HT-29 (cell line): ENCODE data around the gene WNT2. TPM values are rescaled to one million over a fixed set of nuclear protein-coding genes. Genes with fewer than 3 reads are reported as not detected.
"Not testable (repeated sequence)": the region's sequence is repeated elsewhere in the genome, so short reads cannot be mapped to it uniquely, and the experiment has no call there.

Experiments used
- DNase-seq: peaks from one replicate; pipeline ENCODE4 v3.0.0-alpha.2; 2015; ENCODE audit warnings: low spot score
- total RNA-seq: library from RNA; depleted of rRNA; stranded (reverse); fragments of >200 nt; shearing (Covaris generic); gene quantifications from 2 replicates; pipeline ENCODE4 v1.2.3, GENCODE V29; 2014

WNT2 gene
- total RNA-seq, 1 experiment from 2014 or later, result not detected

DNA sequence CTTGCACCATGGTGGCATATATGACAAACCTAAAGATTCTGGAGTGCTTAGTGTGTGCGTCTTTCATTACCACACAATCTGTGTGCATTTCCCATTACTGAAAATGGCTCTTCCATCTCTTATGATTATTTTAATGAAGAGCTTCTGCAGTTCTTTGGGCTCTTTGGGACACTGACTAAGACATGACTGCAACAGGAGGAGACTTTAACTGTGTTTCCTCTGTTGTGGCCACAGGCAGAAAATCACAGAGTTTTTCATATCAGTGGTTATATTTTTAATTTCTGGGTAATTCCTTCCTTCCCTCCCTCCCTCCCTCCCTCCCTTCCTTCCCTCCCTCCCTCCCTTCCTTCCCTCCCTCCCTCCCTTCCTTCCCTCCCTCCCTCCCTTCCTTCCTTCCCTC is 58.1 kb downstream of the WNT2 start:
- no peak for DNase-seq

DNA sequence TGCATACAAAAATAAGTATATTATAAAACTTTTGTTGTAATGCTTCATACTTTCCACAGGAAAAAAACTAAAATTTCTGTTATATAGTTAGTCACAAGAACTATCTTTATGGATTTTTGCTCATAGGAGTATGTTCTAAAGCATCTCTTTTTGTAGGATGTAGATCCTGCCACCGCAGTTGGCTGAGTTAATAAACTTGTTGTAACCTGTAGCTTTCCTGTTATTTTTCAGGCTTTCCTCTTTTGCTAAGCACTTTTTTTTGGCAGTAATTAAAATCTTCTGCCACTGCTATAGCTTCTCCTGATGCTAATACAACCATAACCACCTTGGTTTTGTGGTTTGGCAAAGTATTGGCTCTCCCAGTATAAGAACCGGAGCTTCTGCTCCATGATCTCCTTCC is 60.3 kb downstream of the WNT2 start:
- DNase-seq, result no peak

DNA sequence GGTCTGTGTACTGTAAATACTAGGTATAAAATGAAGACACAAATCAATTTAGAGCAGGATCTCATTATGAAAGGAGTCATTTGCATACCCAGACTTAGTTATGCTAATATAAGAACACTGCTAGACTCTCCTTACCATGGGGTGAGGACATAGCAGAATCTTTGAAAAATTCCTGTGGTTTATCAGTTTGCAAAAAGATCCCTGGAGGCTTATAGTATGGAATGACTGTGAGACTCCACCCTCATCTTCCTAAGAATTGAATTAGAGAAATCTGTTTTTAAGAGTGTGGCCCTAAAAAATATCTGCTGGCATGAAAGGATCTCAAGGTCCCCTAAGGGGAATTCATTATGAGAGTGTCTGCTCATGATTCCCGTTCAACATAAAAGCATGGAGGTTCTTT is 63.2 kb downstream of the WNT2 start:
- DNase-seq, result no peak

- DNase-seq, result no peak
Observed at GRCh38 chr7:117251687-117252086, 71.2 kb downstream of the WNT2 start.

DNA sequence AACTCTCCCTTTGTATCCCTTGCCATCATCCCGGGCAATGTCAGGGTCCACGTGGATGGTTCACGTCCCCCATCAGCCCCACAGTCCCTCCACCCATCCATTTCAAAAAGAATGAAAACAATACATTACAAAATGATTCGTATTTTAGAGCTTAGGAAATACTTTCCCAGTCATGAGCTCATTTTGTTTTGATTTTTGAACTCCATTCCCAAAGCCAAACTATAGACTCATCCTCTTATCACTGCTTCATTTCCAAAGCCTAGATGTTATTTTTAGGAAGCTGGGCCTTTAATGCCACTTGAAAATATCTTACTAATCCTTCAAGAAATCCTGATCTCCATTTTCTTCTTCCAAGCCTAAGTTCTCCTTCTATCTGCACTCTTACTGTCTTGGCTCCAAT is 72.1 kb downstream of the WNT2 start:
- DNase-seq, result no peak

DNA sequence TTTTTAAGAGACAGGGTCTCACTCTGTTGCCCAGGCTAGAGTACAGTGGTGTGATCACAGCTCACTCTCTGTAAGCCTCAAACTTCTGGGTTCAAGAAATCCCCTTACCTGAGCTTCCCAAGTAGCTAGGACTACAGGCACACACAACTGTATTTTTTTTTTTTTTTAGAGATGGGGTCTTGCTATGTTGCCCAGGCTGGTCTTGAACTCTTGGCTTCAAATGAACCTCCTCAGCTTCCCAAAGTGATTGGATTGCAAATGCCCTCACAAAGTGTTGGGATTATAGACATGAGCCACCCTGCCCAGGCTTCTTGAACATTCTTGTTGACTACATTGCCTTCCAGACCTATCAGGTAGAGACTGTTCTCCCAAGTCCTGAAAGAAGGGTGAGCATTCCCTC is 72.6 kb downstream of the WNT2 start:
- DNase-seq, result no peak

- DNase-seq, result no peak
Observed at GRCh38 chr7:117249696-117250095, 73.2 kb downstream of the WNT2 start.

DNA sequence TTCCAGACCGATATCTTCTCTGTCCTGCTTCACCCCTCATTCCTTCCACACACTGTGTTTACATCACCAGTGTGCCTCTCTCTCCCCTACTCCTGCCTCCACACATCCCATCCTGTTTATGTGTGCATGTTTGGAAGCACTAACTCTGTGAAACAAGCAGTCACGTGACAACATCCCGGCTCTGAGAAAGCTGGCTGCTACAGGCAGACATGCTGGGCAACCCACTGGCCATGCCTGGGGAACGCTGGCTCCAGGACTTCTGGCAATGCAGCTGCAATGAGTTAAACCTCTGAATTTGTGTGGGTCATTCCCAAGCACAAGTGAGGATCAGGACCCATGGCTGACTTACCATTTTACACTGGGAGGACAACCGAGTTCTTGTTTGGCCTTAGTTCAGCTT is 74.0 kb downstream of the WNT2 start:
- no peak for DNase-seq

GRCh38 chr7:117247809-117248208 is 75.0 kb downstream of the WNT2 start:
- DNase-seq, result no peak

GRCh38 chr7:117245703-117246102 is 77.2 kb downstream of the WNT2 start:
- not testable (repeated sequence) for DNase-seq

DNA sequence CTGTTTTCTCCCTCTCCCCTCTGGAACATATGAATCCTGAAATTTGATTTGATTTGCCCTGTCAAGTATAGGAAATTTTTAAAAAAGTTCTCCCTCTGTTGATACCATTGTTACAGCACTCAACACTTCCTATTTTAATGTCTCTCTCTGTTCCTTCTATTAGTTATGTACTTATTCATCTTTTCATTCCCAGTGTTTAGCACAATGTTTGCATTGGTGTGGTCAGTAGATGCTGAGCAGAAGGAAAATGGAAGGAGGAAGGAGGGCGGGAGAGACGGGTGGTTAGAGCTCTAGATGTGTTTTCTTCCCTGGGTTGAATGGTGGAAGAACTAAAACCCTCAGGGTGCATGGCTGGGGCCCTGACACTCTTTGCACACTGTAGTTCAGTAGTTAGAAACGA is 79.5 kb downstream of the WNT2 start:
- no peak for DNase-seq

DNA sequence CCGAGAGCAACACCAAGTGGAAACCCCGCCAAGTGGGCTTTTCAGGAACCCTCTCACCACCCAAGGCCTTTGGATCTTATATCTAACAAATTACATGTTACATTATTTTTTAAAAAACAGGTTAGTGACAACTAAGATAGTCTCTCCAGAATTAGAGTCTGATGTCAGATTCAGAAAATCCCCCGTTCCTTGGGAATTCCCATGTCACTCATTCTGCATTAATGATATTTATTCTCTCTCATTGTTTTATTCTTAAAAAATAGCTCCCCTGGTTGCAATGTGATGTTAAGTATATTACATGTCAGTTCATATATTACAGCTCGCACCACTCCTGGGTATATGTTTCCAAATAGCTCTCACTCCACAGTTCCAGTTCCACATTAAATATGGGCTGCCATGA is 81.8 kb downstream of the WNT2 start:
- no peak for DNase-seq

DNA sequence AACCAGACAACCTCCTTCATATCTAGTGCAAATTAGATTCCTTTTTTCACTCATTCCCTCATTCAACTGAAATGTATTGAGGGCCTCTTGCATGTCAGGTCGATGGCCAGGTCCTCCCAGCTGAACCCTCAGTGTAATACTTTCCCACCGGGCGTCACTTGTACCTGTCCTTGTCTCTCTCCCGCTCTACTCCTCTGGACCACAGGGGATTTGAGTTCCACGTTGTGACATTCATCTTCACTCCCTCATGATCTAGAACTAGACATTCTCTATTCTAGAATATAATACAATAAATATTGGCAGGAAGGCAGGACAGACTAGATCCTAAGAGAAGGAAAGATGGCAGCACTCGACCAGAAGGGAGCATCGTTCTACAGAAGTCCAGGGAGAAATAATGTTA is 83.9 kb downstream of the WNT2 start:
- DNase-seq, result no peak

DNA sequence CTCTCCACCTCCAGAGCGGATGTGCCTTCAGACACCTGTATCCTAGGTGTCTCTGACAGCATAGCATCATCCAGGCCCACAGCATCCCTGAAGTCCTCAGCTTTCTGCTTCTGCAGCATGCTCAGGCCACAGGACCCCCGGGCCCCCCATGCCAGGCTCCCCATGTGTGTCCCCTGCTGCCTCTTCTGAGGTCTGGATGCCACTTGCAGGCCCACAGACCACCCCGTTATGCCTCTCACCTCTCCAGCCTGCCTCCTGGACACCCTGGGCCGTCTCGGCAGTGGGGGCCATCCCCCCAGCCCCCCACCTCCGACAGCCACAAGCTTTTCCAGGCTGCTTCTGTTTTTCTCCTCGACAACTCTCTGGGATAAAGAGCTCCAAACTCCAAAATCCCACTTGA is 84.4 kb downstream of the WNT2 start:
- no peak for DNase-seq

DNA sequence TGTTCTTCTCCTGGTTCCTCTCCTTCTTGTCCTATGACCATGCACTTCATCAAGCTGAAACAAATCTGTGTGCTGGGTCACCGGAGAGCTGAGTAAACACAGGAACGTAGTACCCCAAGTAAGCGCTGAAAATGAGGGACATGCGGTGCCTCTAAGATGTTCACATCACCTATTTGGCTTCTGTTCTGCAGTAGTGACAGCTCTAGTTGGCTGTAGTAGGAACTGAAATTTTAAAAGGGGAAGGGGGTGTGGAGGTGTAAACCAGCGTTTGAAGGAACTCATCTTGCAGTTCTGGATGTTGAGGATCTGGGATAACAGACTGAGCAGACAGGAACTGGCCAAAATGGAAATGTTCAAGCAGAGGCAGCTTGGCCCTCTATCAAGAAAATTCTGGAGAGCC is 85.2 kb downstream of the WNT2 start:
- no peak for DNase-seq

- DNase-seq, result no peak
Observed at GRCh38 chr7:117231047-117231359, 91.9 kb downstream of the WNT2 start.

DNA sequence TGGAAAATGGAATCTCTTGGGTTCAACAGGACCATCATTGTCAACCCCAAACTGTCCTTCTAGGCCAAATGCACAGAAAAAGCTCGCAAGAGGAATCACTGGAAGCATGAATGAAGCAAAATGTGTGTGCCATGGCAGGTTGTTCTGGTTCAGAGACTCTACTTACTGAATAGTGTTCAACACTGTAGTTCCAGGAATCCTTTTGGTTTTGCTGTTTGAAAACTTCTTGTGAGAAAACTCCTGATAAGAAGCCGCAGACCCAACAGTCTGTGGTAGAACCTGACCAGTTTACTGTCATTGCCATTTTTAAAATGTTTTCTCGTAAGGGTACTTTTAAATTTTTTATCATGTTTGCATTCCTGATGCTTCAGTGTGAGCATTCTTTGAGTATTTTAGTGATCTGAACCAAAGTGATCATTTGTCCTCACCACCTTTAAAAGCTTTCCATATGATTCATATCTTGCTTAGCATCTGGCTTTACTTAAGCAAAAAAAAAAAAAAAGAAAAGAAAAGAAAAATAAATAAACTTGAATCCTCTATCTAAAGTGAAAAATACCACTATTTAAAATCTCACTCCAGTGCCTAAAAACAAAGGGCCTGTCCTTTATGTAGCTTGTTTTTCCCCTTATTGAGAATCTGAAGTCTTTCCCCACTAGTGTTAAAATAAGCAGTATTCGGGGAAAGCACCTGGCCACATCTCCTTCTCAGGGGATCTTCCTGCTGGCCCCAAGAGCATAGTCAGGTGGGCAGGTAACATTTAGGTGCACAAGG is 92.4 kb downstream of the WNT2 start:
- no peak for DNase-seq

DNA sequence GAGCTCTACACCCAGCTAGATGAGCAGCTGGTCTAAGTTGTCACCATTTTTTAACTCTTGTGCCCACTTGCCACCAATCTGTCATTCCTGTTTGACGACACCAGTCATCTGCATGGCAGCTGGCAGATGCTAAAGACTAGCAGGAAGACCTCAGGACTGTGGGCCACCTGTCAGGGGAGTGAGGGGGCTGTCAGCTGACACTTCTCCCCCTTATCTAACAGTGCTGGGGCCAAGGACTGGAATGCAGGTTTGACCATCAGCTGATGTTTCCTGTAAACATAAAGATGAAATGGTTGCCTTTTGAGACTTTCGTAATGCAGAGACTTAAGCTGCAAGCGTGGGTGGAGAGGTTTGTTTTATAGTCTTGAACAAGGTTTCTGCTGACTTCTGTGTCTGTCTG is 93.5 kb downstream of the WNT2 start:
- DNase-seq, result no peak

DNA sequence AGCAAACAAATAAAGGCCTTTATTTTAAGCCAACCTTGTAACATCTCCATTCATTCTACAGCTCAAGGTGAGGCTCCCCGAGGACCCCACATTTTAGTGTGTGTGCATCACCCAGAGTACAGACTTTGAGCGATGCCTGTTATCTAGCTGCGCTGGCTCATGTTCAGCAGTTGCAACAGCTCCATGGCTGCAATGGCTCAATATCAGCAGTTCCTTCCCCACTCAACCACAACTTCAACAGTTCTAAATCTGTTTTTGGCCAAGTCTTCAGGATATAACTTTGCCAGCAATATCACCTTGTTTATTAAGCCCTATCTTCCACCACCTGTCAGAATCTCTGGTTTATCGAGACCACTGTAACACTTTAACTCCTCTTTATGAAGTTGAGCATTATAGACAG is 95.8 kb downstream of the WNT2 start:
- no peak for DNase-seq

GRCh38 chr7:117225536-117225935 is 97.3 kb downstream of the WNT2 start:
- no peak for DNase-seq
